HT1080 (cell line): ENCODE results near the gene FNDC3B. TPM values are rescaled to one million over a fixed set of nuclear protein-coding genes. Genes with fewer than 3 reads are reported as not detected.

Experiments used
- DNase-seq: peaks from one replicate; pipeline ENCODE4 v3.0.0-alpha.2; 2015; ENCODE audit warnings: low read depth
- total RNA-seq: library from RNA; depleted of rRNA; stranded (reverse); fragments of >200 nt; shearing (Covaris generic); gene quantifications from 2 replicates; pipeline ENCODE4 v1.2.3, GENCODE V29; 2014

FNDC3B gene
- total RNA-seq, 1 experiment from 2014 or later: 63.7 TPM

- no peak for DNase-seq
Observed at GRCh38 chr3:172134352-172134751, 95.0 kb downstream of the FNDC3B start.

GRCh38 chr3:172135185-172135584 is 95.8 kb downstream of the FNDC3B start:
- no peak for DNase-seq

GRCh38 chr3:172135820-172136219 is 96.4 kb downstream of the FNDC3B start:
- no peak for DNase-seq

GRCh38 chr3:172136330-172136729 is 97.0 kb downstream of the FNDC3B start:
- DNase-seq: no peak

GRCh38 chr3:172137287-172138192 is 98.2 kb downstream of the FNDC3B start:
- DNase-seq: peak; percentile 73

- DNase-seq: no peak
Observed at GRCh38 chr3:172138193-172138537, 98.8 kb downstream of the FNDC3B start.

- DNase-seq: peak; percentile 62
Observed at GRCh38 chr3:172138792-172139507, 99.6 kb downstream of the FNDC3B start.

- DNase-seq: no peak
Observed at GRCh38 chr3:172139528-172140276, 100.3 kb downstream of the FNDC3B start.

GRCh38 chr3:172140499-172141391 is 101.4 kb downstream of the FNDC3B start:
- DNase-seq: peak; percentile 99

- peak; percentile 95 for DNase-seq
Observed at GRCh38 chr3:172142051-172142863, 102.9 kb downstream of the FNDC3B start.

GRCh38 chr3:172142864-172143451 is 103.6 kb downstream of the FNDC3B start:
- no peak for DNase-seq

GRCh38 chr3:172143739-172144497 is 104.5 kb downstream of the FNDC3B start:
- no peak for DNase-seq

- DNase-seq: no peak
Observed at GRCh38 chr3:172144601-172145000, 105.2 kb downstream of the FNDC3B start.

GRCh38 chr3:172145031-172145686 is 105.8 kb downstream of the FNDC3B start:
- DNase-seq: no peak

GRCh38 chr3:172146349-172146748 is 107.0 kb downstream of the FNDC3B start:
- no peak for DNase-seq

GRCh38 chr3:172147113-172147818 is 107.9 kb downstream of the FNDC3B start:
- no peak for DNase-seq

GRCh38 chr3:172148241-172148640 is 108.9 kb downstream of the FNDC3B start:
- DNase-seq: peak; percentile 79
